CD4-positive, alpha-beta T cell treated with Interleukin-6 for 4 hours (primary cell): ENCODE data around the gene FOXRED1.

ENCODE experiments used
- DNase-seq: peaks from one replicate; pipeline ENCODE4 v3.0.0-alpha.2; 2020; ENCODE audit warnings: mixed read lengths

The FOXRED1 gene

DNA sequence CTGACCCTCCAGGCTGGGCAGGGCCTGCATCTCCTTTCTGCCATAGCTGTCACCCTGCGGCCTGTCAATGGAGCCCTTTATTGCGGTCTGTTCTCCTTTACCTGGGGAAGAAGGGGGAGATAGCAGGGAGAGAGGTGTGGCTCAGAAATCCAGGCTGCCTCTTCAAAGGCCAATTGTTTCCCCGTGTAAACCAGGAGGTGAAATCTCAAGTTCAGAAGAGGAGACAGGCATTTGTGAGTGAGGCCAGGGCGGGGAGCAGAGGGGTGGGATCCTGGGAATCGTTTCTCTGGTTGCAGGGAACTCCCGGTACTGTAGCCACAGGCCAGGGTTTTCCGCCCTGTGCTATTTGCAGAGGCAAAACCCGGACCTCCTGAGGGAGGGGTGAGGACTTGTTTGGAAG, 44.0 kb downstream of the FOXRED1 start:
- DNase-seq, result no peak

DNA sequence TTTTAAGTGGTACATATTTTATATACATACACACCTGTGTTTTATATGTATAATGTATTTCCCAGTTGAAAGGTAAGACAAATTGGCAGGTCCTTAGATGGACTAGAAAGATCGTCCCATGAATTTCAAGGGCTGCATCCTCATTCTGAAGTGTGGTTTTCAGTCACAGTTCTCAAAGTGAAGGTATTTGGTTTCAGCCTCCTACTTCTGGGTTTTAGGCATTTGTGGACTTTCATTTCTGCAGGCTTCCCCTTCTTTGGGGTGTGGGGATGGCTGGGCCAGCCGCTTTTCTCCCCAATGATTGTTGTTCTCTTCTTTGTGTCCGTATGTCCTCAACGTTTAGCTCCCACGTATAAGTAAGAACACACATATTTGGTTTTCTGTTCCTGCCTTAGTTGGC, 44.9 kb downstream of the FOXRED1 start:
- DNase-seq, result no peak

DNA sequence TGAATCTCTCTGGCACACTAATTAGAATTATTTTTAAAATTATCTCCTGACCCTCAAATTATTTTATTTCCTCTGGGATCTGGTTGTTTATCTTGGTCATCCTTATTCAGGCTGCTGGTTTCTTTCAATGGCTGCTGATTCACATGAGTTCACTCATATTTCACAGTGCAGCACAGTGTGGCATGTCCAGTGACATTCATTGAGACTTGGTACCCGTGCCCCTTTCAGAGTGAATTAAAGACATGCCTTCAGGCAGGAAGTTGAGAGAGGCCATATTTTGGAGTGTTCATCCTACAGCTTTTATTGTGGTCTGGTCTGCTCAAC, 48.4 kb downstream of the FOXRED1 start:
- DNase-seq, result no peak

DNA sequence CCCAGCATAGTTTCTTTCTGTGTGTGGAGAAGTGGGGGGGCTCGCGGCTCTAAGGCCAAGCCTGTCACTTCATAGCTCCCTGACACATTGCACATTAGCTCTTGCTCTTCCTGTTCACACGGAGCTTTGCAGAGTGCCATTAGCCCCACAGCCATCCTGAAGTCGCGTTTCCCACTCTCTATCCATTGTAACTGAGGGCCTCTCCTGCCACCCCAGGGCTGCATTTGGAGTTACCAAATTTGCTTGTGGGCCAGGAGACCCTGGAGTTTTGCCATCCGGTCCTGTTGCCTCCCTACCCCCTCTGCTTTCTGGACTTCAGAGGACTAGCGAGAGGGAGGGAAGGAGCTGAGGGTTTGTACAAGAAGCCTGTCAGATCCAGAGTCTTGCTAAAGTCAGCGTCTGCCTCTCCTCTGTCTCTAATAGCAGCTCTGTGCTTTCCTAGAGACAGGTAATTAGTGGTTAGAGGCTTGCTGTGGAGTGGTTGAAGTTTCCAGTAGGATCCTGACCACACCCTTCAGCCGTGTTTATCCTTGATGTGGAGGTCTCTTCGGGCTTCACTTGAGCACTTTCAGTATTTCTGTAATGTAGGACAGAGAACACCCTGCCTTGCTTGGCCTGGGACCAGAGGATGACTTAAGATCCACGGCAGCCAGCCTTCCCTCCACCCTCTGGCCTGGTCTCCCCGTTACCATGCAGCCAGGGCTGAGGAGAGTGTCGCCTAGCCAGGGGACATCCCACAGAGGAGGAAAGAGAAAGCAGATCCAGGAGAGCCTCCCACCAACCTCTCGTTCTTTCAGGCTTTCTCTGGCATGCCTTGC, 49.0 kb downstream of the FOXRED1 start:
- peak; percentile 46 for DNase-seq

DNA sequence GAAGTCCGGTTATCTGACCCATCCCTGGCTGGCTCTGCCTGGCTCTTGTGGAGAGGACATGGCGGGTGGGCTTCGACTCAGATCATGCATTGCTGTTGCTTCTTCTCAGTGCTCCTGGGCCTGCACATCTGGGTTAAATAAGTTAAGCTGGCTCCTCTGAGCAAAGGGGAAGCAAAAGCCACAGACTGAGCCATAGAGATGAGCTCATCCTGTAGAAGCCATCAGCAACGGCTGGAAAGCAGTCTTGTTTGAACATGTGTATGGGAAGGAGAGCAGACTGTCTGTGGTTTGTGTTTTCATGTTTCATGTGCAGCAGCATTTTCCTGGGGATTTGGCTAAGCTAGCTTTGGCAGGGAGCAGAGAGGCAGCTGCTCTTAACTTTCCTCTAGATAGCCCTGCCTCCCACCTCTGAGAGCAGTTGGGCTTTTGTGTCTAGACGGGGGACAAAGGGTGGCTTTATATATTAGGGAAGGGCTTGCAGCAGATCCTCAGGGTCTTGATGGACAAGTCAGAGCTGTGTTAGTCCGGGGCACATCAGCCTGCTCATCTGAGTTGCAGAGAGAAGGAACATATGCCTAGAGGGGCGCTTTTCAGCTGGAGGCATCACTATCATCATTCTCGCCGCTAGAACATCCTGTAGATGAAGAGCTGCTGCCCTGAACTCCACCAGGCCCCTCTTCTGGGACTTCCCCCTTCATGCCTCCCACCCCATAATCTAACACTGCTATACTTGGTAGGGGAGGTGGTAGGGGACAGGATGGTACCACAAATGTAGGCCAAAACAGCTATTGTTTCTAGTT, 49.8 kb downstream of the FOXRED1 start:
- peak; percentile 55 for DNase-seq

DNA sequence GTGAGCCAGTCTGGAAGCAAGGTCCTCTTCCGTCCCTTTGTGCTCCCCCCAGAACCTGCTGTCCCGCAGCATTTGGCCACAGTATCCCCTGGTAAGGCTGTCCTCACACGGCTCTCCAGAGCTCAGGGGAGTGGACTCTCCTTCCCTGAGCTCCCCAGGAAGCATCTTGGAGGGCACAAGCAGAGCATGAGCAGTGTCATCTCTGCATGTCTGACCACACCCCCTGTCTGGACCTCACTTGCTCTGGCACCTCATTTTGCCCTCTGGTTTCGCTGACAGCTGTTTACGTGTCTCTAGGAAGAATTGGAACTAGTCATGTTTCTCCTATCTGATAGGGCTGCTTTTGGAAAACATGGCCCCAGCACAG, 50.4 kb downstream of the FOXRED1 start:
- no peak for DNase-seq

DNA sequence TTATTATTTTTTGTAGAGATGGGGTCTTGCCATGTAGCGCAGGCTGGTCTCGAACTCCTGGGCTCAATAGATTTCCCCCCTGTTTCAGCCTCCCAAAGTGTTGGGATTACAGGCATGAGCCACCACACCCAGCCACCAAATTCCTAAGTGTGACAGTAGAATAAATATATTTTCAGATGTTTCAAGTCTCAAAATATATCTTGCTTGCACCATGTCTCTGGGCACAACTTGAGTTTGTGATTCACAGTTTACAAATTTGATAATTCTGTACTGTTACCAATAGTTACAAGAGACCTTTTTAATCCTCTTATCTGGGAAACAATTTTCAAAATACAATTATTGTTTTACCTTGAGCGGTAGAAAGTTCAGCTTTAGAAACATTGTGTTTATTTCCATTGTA, 54.0 kb downstream of the FOXRED1 start:
- DNase-seq, result no peak

DNA sequence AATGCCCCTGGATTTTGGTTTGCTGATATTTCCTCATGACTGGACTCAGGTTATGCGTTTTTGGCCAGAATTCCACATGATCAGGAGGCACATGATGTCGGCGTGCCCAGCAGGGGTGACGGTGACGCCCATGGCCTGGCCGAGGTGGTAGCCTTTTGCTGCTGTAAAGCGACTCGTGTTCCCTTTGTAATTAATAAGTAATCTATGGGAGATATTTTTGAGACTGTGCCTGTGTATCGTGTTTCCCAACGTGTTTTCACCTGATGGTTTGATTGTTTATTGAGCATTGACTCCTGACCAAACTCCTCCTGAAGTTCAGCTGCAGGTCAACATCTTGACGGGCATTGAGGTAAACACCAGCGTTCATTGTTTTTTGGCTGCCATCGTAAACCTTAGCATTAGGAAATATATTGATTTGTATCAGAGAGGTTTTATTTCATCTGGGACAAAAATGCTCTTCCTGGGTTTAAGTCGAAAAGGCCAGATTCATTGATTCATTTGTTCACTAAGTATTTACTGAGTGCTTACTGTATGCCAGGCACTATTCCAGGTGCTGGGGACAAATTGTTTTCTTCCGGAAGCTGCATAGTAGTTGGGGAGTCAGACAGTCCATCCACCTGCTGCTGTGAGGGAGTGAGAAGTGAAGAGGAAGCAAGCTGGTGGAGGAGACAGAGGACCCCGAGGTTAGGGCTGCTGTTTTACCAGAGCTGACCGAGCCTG, 58.5 kb downstream of the FOXRED1 start:
- no peak for DNase-seq
